ENCODE measurements around the gene SUN1.
"Not testable (repeated sequence)": the region's sequence is repeated elsewhere in the genome, so short reads cannot be mapped to it uniquely, and the experiment has no call there.

The SUN1 gene, protein sequence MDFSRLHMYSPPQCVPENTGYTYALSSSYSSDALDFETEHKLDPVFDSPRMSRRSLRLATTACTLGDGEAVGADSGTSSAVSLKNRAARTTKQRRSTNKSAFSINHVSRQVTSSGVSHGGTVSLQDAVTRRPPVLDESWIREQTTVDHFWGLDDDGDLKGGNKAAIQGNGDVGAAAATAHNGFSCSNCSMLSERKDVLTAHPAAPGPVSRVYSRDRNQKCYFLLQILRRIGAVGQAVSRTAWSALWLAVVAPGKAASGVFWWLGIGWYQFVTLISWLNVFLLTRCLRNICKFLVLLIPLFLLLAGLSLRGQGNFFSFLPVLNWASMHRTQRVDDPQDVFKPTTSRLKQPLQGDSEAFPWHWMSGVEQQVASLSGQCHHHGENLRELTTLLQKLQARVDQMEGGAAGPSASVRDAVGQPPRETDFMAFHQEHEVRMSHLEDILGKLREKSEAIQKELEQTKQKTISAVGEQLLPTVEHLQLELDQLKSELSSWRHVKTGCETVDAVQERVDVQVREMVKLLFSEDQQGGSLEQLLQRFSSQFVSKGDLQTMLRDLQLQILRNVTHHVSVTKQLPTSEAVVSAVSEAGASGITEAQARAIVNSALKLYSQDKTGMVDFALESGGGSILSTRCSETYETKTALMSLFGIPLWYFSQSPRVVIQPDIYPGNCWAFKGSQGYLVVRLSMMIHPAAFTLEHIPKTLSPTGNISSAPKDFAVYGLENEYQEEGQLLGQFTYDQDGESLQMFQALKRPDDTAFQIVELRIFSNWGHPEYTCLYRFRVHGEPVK

DNA sequence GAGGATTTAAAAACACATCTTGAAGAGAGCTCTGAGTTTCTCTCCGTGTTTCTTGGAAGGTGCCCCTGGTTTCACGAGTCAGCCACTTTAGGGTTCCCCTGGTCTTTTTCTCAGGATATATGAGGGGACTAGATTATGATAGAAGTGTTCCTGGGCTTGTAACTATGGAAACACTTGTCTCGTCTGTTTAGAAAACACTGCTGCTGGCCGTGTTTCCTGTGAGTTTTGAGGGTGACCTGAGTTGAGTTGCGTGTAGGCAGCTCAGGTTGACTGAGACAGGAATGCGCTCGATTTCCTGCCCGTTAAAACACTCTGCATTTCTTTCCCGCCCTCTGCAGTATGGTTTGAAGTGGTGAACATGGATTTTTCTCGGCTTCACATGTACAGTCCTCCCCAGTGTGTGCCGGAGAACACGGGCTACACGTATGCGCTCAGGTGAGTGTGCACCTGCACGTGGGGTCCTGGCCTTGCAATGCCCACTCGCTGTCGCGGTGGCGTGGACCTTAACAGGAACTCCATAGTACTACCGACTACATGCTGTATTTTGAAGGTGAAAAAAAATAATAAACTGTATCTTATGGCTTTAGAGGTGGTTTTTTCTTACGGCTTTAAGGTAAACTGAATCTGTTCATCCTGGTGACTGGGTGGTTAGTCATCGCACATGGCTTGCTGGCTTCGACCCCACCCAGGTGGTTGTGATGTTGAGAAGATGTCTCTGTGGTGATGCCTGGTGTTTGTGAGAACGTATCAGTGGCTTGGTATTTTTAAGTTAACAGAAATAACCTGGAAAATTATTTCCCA lies at the start of gene SUN1:
Gene SUN1 (plus strand): TSS at position 310 of the 801 bp plus-strand sequence. CDS start 49 bp downstream, at position 359.
- DNase-seq: no peak

DNA sequence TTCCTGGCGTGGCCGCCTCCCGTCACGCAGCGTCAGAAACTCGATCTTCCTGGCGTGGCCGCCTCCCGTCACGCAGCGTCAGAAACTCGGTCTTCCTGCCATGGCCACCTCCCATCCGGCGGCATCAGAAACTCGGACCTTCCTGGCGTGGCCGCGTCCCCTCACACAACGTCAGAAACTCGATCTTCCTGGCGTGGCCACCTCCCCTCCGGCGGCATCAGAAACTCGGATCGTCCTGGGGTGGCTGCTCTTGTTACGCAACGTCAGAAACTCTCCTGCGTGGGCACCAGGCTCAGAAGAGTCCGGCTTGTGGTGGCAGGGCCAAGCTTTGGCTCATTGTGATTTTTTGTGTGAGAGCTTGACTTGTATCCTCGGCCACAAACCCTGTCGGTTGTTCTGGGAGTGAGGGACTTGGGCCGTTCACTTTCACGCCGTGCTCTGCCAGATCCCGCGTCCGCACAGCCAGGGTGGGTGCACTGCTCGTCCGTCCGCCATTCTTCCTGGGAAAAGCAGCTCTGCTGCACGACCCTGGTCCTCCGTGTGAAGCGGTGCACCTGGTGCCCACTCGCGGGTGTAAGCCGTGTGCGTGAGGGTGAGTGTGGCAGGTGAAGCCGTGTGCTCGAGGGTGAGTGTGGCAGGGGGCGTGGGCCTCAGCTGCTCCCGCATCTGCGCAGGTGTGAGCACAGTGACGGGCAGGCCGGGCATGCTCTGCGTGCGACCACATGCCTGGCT lies 49.4 kb upstream of the SUN1 start:
- DNase-seq: no peak

DNA sequence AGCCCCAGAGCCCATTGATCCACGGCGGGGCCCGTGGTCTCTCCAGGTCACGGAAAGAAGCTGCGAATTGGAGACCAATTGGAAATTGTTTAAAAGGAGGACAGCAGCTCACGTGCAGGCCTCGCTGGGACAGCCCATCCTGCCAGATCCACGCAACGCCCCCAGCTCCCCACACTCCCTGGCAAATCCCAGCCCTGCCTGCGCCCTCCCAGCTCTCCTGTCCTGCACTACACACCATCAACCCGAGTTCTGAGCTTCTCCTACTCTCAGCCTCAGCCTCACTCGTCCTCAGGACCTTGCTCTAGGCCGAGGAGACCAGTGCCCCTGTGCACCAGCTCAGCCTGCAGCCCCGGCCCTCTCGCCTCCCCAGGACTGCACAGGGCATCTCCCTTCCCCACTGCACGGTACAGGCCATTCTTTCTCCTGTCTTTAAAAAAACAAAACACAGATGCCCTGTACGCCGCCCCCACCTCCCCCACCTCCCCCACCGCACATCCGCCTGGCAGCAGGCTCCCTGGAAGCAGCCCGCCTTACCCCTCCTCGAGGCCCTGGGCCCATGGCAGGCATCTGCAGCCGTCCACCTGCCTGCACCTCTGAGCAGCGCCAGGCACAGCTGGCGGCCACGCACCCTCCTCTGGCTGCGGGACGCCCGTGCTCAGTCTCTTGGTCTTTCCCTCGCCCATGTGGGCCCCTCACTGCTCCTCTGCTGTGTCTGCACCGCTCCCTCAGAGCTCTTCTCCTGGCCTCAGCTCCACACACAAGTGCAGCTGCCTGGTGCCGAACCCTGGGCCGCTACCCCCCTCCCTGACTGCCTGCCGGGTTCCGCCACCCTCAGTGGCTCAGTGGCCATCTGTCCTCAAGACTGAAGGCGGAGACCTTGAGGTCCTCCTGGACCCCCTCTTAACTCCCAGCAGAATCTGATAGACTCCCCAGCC lies 48.5 kb upstream of the SUN1 start:
- no peak for DNase-seq

DNA sequence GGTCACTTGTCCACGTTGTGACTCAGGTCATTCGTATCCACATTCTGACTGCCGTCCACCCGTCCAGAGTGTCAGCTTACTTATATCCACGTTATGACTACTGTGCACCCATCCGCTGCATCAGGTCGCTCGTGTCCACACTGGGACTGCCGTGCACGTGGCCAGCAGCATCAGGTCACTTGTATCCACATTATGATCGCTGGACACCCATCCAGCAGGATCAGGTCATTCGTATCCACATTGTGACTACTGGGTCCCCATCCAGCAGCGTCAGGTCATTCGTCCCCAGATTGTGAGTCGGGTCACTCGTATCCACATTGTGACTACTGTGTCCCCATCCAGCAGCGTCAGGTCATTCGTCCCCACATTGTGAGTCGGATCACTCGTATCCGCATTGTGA lies 47.3 kb upstream of the SUN1 start:
- no peak for DNase-seq

DNA sequence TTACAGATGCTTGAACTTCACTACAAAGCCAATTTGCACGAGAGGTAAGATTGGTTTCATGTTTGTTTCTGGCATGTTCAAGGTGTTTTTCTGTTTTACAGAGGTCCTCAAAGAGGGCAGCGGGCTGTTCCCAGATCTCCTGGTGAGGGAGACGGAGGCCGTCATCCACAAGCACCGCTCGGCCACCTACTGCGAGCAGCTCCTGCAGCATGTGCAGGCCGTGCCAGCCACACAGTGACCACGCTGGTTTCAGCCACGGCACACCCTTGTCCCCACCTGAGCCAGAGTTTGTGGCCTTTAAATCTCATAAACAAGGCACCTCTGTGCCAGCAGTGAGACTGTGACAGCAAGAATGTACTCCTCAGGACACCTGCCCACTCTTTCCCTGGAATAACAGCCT lies 46.9 kb upstream of the SUN1 start:
- DNase-seq: no peak

DNA sequence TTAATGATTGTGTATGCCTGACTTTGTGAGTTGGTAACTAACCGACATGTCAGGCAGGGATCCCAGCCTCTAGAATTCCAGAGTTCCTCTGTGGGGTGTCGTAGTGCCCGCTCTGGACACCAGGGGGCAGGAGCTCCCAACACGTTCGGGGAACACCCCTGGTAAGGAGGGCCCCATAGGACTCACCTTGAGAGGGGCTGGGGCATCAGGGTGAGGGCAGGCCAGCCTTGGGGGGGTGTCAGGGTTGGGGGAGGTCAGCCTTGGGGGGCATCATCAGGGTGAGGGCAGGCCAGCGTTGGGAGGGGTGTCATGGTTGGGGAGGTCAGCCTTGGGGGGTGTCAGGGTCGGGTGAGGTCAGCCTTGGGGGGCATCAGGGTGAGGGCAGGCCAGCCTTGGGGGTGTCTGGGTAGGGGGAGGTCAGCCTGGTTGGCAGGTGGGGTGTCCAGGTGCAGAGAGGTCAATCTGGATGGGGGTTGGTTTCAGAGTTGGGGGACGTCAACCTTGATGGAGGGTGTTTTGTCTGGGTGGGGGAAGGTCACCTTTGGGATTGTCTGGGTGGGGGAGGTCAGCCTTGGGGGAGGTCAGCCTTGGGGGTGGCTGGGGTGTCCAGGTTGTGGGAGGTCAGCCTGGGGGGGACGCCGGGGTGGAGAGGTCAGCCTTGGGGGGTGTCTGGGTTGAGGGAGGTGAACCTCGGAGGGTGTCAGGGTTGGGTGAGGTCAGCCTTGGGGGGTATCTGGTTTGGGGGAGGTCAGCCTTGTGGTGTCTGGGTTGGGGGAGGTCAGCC lies 45.6 kb upstream of the SUN1 start:
- DNase-seq: peak; percentile 61

DNA sequence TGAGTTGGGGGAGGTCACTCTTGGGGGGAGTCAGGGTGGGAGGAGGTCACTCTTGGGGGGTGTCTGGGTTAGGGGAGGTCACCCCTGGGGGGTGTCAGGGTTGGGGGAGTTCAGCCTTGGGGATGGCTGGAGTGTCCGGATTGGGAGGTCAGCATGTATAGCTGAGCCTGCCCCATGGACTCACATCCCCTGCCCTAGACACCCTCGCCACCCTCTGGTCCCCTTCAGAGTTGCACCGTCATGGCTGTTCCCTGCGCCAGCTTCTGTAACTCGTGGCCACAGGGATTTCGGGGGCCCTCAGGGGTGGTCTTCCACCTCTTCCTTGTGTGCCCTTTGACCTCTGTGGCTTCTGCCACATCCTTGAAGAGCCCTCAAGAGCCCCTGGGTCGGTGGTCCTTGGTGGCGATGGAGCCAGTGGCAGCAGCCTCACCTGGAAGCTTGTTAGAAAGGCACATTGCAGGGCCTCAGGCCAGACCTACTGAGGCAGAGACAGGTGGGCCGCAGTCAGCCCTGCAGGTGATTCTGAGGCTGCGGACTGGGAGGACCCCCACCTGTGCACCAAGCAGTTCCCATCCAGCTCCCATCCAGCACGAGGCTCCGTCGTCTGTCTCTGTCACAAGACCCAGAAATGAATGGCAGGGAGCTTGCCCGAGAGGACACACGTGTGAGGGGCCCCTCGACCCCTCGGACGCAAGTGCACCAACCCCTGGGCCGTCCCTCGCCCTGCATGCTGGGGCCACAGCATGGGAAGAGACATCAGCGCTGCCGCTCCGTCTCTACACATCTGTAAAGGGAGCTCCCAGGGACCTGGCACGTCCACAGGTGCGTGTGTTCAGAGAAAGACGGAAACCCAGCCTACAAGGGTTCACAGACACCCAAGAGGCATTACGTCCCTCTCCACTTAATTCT lies 44.7 kb upstream of the SUN1 start:
- DNase-seq: no peak

DNA sequence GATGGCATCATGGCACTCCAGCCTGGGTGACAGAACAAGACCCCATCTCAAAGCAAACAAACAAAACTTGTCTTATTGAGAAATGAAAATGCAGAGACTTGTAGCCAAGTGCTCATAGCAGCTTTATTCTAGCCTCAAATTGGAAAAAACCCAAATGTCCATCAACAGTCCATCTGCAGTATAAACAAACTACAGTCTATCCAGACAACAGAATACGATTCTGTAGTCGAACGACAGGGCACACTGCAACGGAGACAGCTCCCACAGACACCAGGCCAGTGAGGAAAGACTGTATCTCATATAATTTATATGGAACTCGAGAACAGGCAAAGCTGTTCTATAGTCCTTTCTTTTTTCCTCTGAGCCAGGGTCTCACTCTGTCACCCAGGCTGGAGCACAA lies 40.8 kb upstream of the SUN1 start:
- no peak for DNase-seq

DNA sequence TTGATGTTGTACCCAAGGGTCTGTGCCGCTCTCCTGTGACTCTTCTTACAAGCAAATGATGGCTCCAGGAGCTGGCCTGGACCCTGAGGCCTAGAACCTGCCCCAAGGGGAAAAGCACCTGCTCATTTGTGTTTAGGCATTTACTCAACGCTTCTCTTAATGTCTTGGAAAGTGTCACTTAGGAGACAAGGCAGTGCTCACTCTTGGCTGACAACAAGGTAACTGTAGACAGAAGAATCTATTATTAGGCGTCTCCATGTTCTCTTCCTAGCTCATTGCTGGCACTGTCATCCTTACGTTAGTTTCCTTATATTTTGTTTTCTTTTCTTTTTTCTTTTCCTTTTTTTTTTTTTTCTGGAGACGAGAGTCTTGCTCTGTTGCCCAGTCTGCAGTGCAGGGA lies 38.1 kb upstream of the SUN1 start:
- no peak for DNase-seq

DNA sequence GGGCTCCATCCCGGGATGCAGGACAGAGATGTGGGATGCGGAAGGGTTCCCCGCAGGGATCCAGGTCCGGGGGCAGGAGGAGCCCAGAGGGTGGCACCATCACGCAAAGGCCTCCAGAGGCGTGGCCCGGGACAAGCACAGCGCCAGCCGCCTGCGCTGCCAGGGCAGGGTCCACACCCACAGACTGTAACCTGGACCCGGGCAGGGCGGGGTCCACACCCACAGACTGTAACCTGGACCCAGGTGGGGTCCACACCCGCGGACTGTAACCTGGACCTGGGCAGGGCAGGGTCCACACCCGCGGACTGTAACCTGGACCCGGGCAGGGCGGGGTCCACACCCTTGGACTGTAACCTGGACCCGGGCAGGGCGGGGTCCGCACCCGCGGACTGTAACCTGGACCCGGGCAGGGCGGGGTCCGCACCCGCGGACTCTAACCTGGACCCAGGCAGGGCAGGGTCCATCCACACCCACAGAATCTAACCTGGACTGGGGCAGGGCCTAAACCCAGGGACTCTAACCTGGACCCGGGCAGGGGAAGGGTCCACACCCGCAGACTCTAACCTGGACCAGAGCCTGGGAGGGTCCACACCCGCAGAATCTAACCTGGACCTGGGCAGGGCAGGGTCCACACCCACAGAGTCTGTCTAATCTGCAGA lies 37.5 kb upstream of the SUN1 start:
- no peak for DNase-seq

DNA sequence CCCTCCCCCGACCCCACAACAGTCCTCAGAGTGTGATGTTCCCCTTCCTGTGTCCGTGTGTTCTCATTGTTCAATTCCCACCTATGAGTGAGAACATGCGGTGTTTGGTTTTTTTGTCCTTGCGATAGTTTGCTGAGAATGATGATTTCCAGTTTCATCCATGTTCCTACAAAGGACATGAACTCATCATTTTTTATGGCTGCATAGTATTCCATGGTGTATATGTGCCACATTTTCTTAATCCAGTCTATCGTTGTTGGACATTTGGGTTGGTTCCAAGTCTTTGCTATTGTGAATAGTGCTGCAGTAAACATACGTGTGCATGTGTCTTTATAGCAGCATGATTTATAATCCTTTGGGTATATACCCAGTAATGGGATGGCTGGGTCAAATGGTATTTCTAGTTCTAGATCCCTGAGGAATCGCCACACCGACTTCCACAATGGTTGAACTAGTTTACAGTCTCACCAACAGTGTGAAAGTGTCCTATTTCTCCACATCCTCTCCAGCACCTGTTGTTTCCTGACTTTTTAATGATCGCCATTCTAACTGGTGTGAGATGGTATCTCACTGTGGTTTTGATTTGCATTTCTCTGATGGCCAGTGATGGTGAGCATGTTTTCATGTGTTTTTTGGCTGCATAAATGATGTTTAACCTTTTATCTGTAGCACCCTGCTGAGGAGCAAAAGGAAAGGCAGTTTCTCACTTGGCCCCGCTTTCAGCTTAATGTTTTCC lies 35.7 kb upstream of the SUN1 start:
- DNase-seq: not testable (repeated sequence)

DNA sequence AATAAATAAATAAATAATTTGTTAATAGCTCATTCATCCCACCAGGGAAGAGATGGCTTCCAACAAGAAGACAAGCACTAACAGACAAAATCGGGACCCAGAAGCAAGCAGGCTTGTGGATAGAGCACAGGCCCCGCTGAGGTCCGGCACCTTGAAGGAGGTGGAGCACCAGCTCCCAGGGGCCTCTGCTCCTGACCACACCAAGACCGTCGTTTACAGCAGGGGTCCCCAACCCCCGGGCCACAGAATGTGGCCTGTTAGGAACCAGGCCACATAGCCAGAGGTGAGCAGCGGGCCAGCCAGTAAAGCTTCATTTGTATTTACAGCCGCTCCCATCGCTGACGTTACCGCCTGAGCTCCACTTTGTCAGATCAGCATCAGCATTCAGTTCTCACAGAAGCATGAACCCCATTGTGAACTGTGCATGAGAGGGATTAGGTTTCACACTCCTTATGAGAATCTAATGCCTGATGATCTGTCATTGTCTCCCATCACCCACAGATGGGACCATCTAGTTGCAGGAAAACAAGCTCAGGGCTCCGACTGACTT lies 33.3 kb upstream of the SUN1 start:
- no peak for DNase-seq

DNA sequence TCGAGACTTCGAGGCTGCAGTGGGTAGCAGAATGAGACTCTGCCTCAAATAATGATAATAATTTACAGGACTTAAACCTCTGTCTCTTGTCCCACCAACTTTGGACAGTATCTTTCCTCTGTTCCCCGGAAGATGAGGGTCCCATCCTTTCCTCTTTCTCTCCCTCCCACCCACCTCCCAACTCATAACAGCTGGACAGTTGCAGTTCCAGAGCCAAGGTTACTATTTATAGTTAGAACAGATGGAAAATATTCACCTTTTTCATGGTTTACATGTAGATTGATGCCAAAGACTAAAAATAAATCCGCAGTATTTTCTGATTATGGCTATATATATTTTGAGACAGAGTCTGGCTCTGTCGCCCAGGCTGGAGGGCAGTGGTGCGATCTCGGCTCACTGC lies 31.6 kb upstream of the SUN1 start:
- DNase-seq: no peak

DNA sequence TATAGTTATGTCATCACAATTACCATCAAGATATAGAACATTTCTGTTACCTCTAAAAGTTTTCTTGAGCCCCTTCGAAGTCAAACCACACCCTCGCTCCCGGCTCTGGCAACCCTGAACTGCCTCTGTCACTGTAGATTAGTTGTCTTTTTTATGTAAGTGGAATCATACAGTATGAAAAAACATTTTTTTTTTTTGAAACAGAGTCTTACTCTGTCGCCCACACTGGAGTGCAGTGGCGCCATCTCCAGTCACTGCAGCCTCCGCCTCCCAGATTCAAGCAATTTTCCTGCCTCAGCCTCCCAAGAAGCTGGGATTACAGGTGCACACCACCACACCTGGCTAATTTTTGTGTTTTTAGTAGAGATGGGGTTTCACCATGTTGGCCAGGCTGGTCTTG lies 30.9 kb upstream of the SUN1 start:
- DNase-seq: peak; percentile 11

DNA sequence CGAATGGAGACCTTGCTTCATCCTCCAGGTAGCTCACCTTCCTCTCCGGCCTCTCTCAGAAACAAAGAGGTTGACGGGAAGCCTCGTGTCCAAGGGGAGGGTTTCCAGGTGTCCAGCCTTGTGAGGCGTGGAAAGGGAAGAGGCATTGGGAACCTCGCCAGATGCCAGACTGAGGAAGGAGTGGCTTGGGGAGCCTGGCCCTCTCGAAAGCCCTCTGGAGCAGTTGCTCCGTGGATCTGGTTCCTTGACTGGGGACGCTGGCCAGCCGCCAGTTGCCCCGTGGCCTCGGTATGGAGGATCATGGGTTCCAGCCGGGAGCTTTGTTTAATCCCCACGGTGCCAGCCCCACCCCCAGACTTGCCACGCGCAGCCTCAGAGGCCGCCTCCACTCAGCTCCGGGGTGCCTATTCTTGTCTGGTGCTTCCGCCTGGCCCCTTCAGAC lies 30.3 kb upstream of the SUN1 start:
- DNase-seq: no peak

DNA sequence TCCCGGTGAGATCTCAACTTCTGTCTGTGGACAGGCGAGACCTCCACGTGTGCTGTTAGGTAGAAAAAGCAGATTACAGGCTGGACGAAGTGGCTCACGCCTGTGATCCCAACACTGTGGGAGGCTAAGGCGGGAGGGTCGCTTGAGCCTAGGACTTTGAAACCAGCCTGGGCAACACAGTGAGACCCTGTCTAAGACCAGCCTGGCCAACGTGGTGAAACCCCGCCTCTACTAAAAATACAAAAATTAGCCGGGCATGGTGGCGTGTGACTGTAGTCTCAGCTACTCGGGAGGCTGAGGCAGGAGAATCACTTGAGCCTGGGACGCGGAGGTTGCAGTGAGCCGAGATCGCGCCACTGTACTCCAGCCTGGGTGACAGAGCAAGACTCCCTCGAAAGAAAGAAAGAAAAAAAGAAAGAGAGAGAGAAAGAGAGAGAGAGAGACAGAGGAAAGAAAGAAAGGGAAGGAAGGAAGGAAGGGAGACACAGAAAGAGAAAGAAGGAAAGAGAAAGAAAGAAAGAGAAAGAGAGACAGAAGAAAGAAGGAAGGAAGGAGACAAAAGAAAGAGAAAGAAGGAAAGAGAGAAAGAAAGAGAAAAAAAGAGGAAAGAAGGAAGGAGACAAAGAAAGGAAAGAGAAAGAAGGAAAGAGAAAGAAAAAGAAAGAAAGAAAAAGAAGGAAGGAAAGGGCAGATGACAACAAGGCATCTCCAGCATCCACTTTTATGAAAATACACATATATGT lies 29.6 kb upstream of the SUN1 start:
- no peak for DNase-seq

DNA sequence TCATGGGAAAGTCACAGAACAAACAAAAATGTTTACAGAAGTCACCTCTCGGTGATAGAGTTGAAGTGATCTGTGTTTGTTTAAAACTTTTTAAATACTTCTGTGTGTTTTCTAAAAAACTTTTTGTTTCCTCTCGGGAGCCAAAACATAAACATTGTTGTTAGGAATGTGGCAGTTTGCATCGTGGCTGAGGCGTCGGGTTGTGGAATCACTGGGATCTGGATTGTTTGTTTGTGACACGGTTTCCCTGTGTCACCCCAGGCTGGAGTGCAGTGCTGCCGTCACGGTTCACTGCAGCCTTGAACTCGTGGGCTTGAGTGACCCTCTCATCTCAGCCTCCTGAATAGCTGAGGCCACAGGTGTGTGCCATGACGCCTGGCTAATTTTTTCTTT lies 29.0 kb upstream of the SUN1 start:
- DNase-seq: no peak

Data from hematopoietic multipotent progenitor cell treated with erythropoietin and hydrocortisone succinate and interleukin-3 and kit ligand, for 8 days (in vitro differentiated cells).